K562 (cell line): ENCODE measurements around the gene PPM1E. TPM values are rescaled to one million over a fixed set of nuclear protein-coding genes. Genes with fewer than 3 reads are reported as not detected.
A peak's percentile ranks its signal among the peaks of the same experiment; 100 is the strongest.

Experiments used
- ATAC-seq: fragments of 200-7000 bp; cut with Tn5 transposase; 3 replicates; pipeline ENCODE4 v1.9.1; 2020; ENCODE audit warnings: moderate library complexity
- BruUV-seq: library from RNA; stranded (reverse); fragments of 400-500 nt; replicated peaks from 2 replicates; lab custom pipeline; 2021; lab: Mats Ljungman, UMichigan
- CTCF ChIA-PET: fragments of 300-600 bp; formaldehyde crosslinking; extraction: SDS; loops from one replicate; lab custom pipeline; 2021; ENCODE audit warnings: low intra/inter-chr PET ratio; lab: Yijun Ruan, JAX
- POLR2A ChIA-PET: fragments of 300-600, 350-650 bp; sonication (Branson Sonifier 250); formaldehyde crosslinking; extraction: SDS; loops from one replicate; lab custom pipeline; 2021; ENCODE audit warnings: antibody characterized with exemption, inconsistent platforms; lab: Yijun Ruan, JAX
- DNase-seq, 4 experiments: peaks; one replicate each; pipeline versions ENCODE4 v3.0.0 to v3.0.0-alpha.2; 2011 to 2018; ENCODE audit warnings: low spot score in 3 of 4, mixed read lengths in 3 of 4; ENCODE audit errors: extremely low read depth in 1 of 4
- FAIRE-seq: peaks from 2 replicates; lab custom pipeline; 2011; peaks lifted over from hg19 to GRCh38; lab: Jason Lieb, UNC
- H2AFZ ChIP-seq: 2 replicates; pipeline ENCODE4 v1.6.0; 2011; ENCODE audit warnings: low read depth, low read length, control low read depth, inconsistent platforms
- H3K27ac ChIP-seq: fragments of 200-600 bp; 3 replicates; pipeline ENCODE4 v1.8.0; 2011; ENCODE audit warnings: low read depth, mild to moderate bottlenecking, control low read depth, inconsistent platforms, low read length, moderate library complexity, mixed read lengths; ENCODE audit errors: extremely low read depth
- H3K27me3 ChIP-seq, 2 experiments: fragments of 300-600 bp in 1 of 2; 2 replicates in 1 of 2; 3 replicates in 1 of 2; pipeline versions ENCODE4 v1.6.0 to v1.8.0; 2011; ENCODE audit warnings: inconsistent platforms in 2 of 2, low read length in 2 of 2, mild to moderate bottlenecking in 1 of 2, mixed read lengths in 1 of 2, moderate library complexity in 1 of 2; ENCODE audit not compliant: control insufficient read depth in 2 of 2, insufficient read depth in 2 of 2
- H3K36me3 ChIP-seq: fragments of 300-600 bp; 3 replicates; pipeline ENCODE4 v1.8.0; 2011; ENCODE audit warnings: mild to moderate bottlenecking, low read length, inconsistent platforms; ENCODE audit not compliant: control insufficient read depth, insufficient read depth
- H3K4me1 ChIP-seq, 2 experiments: fragments of 200-600 bp in 1 of 2; replicated peaks in 1 of 2; 2 replicates in 1 of 2; 3 replicates in 1 of 2; pipeline versions ENCODE4 v1.5.1 to v1.8.0; 2011; ENCODE audit warnings: inconsistent platforms in 2 of 2, low read length in 2 of 2, mild to moderate bottlenecking in 1 of 2, mixed read lengths in 1 of 2, moderate library complexity in 1 of 2; ENCODE audit not compliant: control insufficient read depth in 2 of 2, insufficient read depth in 2 of 2
- H3K4me2 ChIP-seq: 2 replicates; pipeline ENCODE4 v1.6.1; 2011; ENCODE audit warnings: low read length, control low read depth, inconsistent platforms, mixed read lengths; ENCODE audit not compliant: insufficient read depth
- H3K4me3 ChIP-seq: fragments of 200-600 bp; sonication (generic), shearing (Covaris generic); 2 replicates; pipeline ENCODE4 v1.5.1; 2016; ENCODE audit warnings: control low read depth, inconsistent platforms
- H3K79me2 ChIP-seq: fragments of 200-600 bp; 3 replicates; pipeline ENCODE4 v1.8.0; 2011; ENCODE audit warnings: low read length, inconsistent platforms; ENCODE audit not compliant: control insufficient read depth, insufficient read depth
- H3K9ac ChIP-seq, 2 experiments: 2 replicates each; pipeline versions ENCODE4 v1.6.0 to v1.6.1; 2011; ENCODE audit warnings: low read depth in 2 of 2, low read length in 2 of 2, control low read depth in 1 of 2, inconsistent platforms in 1 of 2, mild to moderate bottlenecking in 1 of 2, mixed read lengths in 1 of 2; ENCODE audit not compliant: insufficient read depth in 1 of 2
- H3K9me1 ChIP-seq: one replicate; pipeline ENCODE4 v1.6.0; 2011; ENCODE audit warnings: inconsistent platforms, mild to moderate bottlenecking, low read length, moderate library complexity; ENCODE audit not compliant: control insufficient read depth, insufficient read depth
- H3K9me3 ChIP-seq: replicated peaks from 2 replicates; pipeline ENCODE4 v1.5.1; 2011; ENCODE audit warnings: low read depth, low read length, inconsistent platforms; ENCODE audit not compliant: control insufficient read depth, insufficient read depth
- H4K20me1 ChIP-seq: replicated peaks from 2 replicates; pipeline ENCODE4 v1.6.1; 2011; ENCODE audit warnings: low read length, inconsistent platforms, mixed read lengths; ENCODE audit not compliant: control insufficient read depth, insufficient read depth
- ATF7 ChIP-seq: fragments of 450-650 bp; IDR thresholded peaks from 2 replicates; pipeline ENCODE4 v1.7.1; 2014; ENCODE audit warnings: mild to moderate bottlenecking, moderate library complexity
- CREM ChIP-seq: IDR thresholded peaks from 2 replicates; pipeline ENCODE4 v1.6.1; 2014; ENCODE audit warnings: antibody characterized with exemption, low read depth
- EGR1 ChIP-seq: fragments of 450-650 bp; conservative IDR thresholded peaks from 2 replicates; pipeline ENCODE4 v1.6.1; 2017; ENCODE audit warnings: mild to moderate bottlenecking
- HNRNPUL1 ChIP-seq: fragments of 200-400 bp; formaldehyde crosslinking; IDR thresholded peaks from 2 replicates; pipeline ENCODE4 v1.6.1; 2017; ENCODE audit warnings: low read length
- JUND ChIP-seq, 2 experiments: IDR thresholded peaks; 2 replicates in 1 of 2; 3 replicates in 1 of 2; pipeline ENCODE4 v1.6.1; 2011; ENCODE audit warnings: borderline replicate concordance in 2 of 2, low read depth in 2 of 2, low read length in 2 of 2, improper control_type of control experiment in 1 of 2, missing biosample characterization in 1 of 2, missing genetic modification characterization in 1 of 2, missing genetic modification reagents in 1 of 2
- NR0B1 ChIP-seq: fragments of 450-650 bp; IDR thresholded peaks from one replicate; pipeline ENCODE4 v1.6.1; 2018; ENCODE audit warnings: mild to moderate bottlenecking, moderate library complexity; ENCODE audit not compliant: partially characterized antibody
- SPI1 ChIP-seq: IDR thresholded peaks from 2 replicates; pipeline ENCODE4 v1.6.1; 2011; ENCODE audit warnings: low read depth, low read length, control low read depth, borderline replicate concordance
- TAL1 ChIP-seq: fragments of 450-650 bp; IDR thresholded peaks from 2 replicates; pipeline ENCODE4 v1.6.1; 2016; ENCODE audit warnings: mild to moderate bottlenecking
- ZNF780A ChIP-seq: fragments of 250-450 bp; sonication (Bioruptor Pico); IDR thresholded peaks from 2 replicates; pipeline ENCODE4 v1.5.0; 2021; ENCODE audit warnings: mild to moderate bottlenecking
- WGBS: fragments of 100-300 bp; shearing (Covaris generic); methylation state at CpG from one replicate; pipeline ENCODE4 v1.1.6; 2016; ENCODE audit warnings: low coverage, mixed read lengths; ENCODE audit not compliant: insufficient coverage; ENCODE audit errors: missing lambda C conversion rate; 5-methylcytosine and 5-hydroxymethylcytosine counted together
- in situ Hi-C: fragments of 300-500 bp; cut with MboI; formaldehyde crosslinking; loops from 4 replicates; pipeline ENCODE4 v1.15.0; 2018; ENCODE audit warnings: inconsistent platforms, mixed read lengths
- intact Hi-C: fragments of 100-400 bp; cut with micrococcal nuclease; formaldehyde crosslinking; loops from 2 replicates; pipeline ENCODE4 v1.14.2; 2022
- polyA plus RNA-seq, 8 experiments: library from polyadenylated mRNA; depleted of rRNA in 4 of 8; stranded (reverse) in 5 of 8; unstranded in 3 of 8; fragments of >200 nt; fragmentation: Nextera tagmentation in 2 of 8; fragmentation: Illumina TruSeq in 1 of 8; extraction: Ambion mirVana in 2 of 8; extraction: Trizol in 1 of 8; gene quantifications; 2 replicates each; pipeline versions ENCODE4 v1.2.1 to v1.2.3, GENCODE V29; 2011 to 2014; ENCODE audit warnings: inconsistent platforms in 1 of 8, missing spikeins in 1 of 8
- total RNA-seq, 7 experiments: library from RNA; depleted of rRNA in 6 of 7; stranded (reverse); fragments of >200 nt in 6 of 7; fragmentation: Illumina TruSeq in 2 of 7; extraction: Trizol in 2 of 7; gene quantifications; 2 replicates each; pipeline versions ENCODE4 v1.2.1 to v1.2.3, GENCODE V29; 2011 to 2021; ENCODE audit warnings: low replicate concordance in 1 of 7
- TF ChIP-seq, protein P1 (sequence below), 3 experiments: fragments of 200-800 bp in 1 of 3; fragments of 250-450 bp in 1 of 3; fragments of 450-650 bp in 1 of 3; sonication (Bioruptor Pico) in 1 of 3; sonication (Bioruptor generic) in 1 of 3; formaldehyde crosslinking in 1 of 3; IDR thresholded peaks; 2 replicates each; pipeline versions ENCODE4 v1.6.1 to v1.8.0; 2016 to 2022; ENCODE audit warnings: mild to moderate bottlenecking in 2 of 3, missing genetic modification characterization in 2 of 3, missing compliant biosample characterization in 1 of 3, moderate library complexity in 1 of 3
- TF ChIP-seq, protein P2 (sequence below): sonication (generic); formaldehyde crosslinking; IDR thresholded peaks from 2 replicates; pipeline ENCODE4 v1.8.1; 2023; ENCODE audit warnings: mild to moderate bottlenecking, missing genetic modification reagents

The PPM1E gene
- total and polyA plus RNA-seq, 9 of the 15 experiments (the other 6 are each of a cell fraction or from before 2014, with no cell fraction given) = 1.0 to 5.7 (median 4.7) TPM

DNA sequence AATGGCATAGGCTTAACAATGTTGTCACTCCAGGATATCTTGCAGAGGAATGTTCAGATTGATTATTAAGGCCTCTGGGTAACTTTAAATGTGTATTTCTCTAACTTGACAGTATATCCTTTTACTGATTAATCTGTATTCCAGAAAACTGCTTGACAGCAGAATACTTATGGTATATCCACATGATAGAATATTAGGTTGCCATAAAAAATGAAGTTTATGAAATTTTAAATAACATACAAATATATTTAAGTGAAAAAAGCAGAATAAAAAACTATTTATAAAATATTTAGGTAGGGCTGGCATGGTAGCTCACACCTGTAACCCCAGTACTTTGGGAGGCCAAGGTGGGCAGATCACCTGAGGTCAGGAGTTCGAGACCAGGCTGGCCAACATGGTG is 244.4 kb downstream of the PPM1E start (continued):
- TF ChIP-seq NR0B1 = no peak
- no peak for TF ChIP-seq CREM
- TF ChIP-seq HNRNPUL1 = no peak
- no peak for TF ChIP-seq SPI1

DNA sequence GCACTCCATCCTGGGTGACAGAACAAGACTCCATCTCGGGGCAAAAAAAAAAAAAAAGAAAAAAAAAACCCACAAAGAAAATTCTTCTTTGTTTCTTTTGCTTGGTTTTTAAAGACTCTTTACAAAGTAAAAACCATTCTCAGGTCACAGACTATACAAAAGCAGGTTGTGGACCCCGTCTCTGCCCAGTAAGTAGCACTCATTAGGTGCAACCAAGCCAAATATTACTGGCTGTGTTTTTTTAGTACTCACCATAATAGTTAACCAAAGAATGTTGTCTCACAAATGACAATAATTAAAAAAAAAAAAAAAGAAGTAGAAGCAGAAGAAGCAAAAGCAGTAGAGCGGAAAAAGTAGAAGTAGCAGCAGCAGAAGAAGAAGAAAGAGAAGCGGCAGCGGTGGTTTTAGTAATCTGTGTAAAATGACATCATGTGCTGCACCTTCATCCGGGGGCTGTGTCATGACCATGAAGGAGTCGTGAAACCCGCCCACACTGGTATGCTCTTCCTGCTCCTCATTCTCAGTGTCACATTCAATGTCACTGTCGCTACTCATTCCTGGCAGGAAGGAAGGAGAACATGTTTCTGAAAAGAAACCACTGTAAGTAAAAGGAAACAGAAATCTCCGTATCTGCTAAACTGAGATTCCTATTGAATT is 245.6 kb downstream of the PPM1E start:
- Histone ChIP-seq H3K4me2 (no peak overlapping the region), H3K27ac (no peak overlapping the region), H3K79me2 (no peaks in the 10 kb centered on the region), H3K9ac (no peak overlapping the region), H3K4me1 (no peaks in the 10 kb centered on the region), H3K27me3 (no peaks in the 10 kb centered on the region), H3K9me1 (no peaks in the 10 kb centered on the region), H3K36me3 (peaks cover 60% of the 10 kb centered on the region; the same call in 2 of the 3 replicates), H3K9me3 (no peaks in the 10 kb centered on the region), H4K20me1 (no peaks in the 10 kb centered on the region), H3K4me3 (no peak overlapping the region), H2AFZ (no peak overlapping the region)
- in situ Hi-C loops = loop anchor here (10.0 to 25.0 kb wide), 2 partner anchors 416 to 714 kb away; partner anchors contain the start of gene MPO
- ATAC-seq (no peak), FAIRE-seq (peak; percentile 23), DNase-seq (peak; percentile 19 to 40 (median 24))
- no TSS peak for BruUV-seq
- intact Hi-C loops = no loop called here
- no peak for TF ChIP-seq ZNF780A (CRISPR knock-in tag)
- TF ChIP-seq, protein P1, sequence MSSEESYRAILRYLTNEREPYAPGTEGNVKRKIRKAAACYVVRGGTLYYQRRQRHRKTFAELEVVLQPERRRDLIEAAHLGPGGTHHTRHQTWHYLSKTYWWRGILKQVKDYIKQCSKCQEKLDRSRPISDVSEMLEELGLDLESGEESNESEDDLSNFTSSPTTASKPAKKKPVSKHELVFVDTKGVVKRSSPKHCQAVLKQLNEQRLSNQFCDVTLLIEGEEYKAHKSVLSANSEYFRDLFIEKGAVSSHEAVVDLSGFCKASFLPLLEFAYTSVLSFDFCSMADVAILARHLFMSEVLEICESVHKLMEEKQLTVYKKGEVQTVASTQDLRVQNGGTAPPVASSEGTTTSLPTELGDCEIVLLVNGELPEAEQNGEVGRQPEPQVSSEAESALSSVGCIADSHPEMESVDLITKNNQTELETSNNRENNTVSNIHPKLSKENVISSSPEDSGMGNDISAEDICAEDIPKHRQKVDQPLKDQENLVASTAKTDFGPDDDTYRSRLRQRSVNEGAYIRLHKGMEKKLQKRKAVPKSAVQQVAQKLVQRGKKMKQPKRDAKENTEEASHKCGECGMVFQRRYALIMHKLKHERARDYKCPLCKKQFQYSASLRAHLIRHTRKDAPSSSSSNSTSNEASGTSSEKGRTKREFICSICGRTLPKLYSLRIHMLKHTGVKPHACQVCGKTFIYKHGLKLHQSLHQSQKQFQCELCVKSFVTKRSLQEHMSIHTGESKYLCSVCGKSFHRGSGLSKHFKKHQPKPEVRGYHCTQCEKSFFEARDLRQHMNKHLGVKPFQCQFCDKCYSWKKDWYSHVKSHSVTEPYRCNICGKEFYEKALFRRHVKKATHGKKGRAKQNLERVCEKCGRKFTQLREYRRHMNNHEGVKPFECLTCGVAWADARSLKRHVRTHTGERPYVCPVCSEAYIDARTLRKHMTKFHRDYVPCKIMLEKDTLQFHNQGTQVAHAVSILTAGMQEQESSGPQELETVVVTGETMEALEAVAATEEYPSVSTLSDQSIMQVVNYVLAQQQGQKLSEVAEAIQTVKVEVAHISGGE (CRISPR knock-in tag; IDR thresholded peaks at IDR 0.05) = peak in 1 of 3 experiments; percentile 80; a peak in 1 of 6 replicates
- 0 out of 2 replicates have a peak, but pooled peaks have one; percentile 2 for TF ChIP-seq JUND (IDR thresholded peaks at IDR 0.05; ENCODE audit: borderline replicate concordance, low read depth, low read length)
- TF ChIP-seq JUND (tag; IDR thresholded peaks at IDR 0.05; ENCODE audit: borderline replicate concordance, low read depth, low read length) = no peak
- peak; percentile 33; the same call in 1 of the 2 replicates for TF ChIP-seq CREM
- TF ChIP-seq ATF7 = peak; percentile 30; the same call in 1 of the 2 replicates
- TF ChIP-seq, protein P2, sequence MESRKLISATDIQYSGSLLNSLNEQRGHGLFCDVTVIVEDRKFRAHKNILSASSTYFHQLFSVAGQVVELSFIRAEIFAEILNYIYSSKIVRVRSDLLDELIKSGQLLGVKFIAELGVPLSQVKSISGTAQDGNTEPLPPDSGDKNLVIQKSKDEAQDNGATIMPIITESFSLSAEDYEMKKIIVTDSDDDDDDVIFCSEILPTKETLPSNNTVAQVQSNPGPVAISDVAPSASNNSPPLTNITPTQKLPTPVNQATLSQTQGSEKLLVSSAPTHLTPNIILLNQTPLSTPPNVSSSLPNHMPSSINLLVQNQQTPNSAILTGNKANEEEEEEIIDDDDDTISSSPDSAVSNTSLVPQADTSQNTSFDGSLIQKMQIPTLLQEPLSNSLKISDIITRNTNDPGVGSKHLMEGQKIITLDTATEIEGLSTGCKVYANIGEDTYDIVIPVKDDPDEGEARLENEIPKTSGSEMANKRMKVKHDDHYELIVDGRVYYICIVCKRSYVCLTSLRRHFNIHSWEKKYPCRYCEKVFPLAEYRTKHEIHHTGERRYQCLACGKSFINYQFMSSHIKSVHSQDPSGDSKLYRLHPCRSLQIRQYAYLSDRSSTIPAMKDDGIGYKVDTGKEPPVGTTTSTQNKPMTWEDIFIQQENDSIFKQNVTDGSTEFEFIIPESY (CRISPR knock-in tag) = 0 out of 2 replicates have a peak, but pooled peaks have one; percentile 22
- TF ChIP-seq TAL1 = no peak
- TF ChIP-seq EGR1 = peak; percentile 71
- 74% methylated on average over 6 of the region's 10 CpGs for WGBS
- ChIA-PET POLR2A (interaction anchor here (0.7 to 1.2 kb wide), 2 partner anchors 32 to 430 kb away, joined by 3 to 4 read pairs; no protein-coding TSS in a partner anchor), CTCF (interaction anchor here (0.6 kb wide), 1 partner anchor 1944 kb away, joined by 4 read pairs; no protein-coding TSS in a partner anchor)
